ENCODE data around the gene POLR3G.

DNA sequence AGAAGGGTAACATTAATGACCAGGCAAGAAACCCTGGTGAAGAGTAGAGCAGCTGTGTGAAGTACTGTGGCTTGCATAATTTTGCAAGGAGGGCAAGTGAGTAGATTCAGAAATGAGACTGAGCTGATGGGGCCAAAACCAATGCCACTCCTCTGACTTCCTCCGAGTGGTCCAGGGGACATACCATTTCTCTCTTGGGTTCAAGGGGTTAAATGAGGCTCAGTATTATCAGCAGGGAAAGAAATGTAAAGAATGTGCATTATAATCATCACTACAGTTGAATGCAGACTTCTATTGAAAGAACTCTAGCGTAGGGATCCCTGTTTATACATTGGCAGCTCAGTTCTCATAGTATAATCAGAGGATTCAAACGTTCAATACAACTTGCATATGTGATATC, 9.9 kb downstream of the POLR3G start:
- TF ChIP-seq GATA2 (IDR thresholded peaks at IDR 0.05; ENCODE audit: low read depth, low read length): no peak
- no peak for TF ChIP-seq GATA3 (IDR thresholded peaks at IDR 0.05; ENCODE audit: low read depth, low read length)

All from SH-SY5Y (cell line).